A549 treated with AZD2906 at 1 μM for 4 hours (cell line): ENCODE results near the gene KCNH2. TPM values are rescaled to one million over a fixed set of nuclear protein-coding genes. Genes with fewer than 3 reads are reported as not detected.

Source experiments
- total RNA-seq: library from RNA; stranded (reverse); fragments of 200-300 nt; extraction: Qiagen RNA extraction; gene quantifications from 5 replicates; pipeline ENCODE4 v1.2.3, GENCODE V29; 2022

Gene KCNH2, protein sequence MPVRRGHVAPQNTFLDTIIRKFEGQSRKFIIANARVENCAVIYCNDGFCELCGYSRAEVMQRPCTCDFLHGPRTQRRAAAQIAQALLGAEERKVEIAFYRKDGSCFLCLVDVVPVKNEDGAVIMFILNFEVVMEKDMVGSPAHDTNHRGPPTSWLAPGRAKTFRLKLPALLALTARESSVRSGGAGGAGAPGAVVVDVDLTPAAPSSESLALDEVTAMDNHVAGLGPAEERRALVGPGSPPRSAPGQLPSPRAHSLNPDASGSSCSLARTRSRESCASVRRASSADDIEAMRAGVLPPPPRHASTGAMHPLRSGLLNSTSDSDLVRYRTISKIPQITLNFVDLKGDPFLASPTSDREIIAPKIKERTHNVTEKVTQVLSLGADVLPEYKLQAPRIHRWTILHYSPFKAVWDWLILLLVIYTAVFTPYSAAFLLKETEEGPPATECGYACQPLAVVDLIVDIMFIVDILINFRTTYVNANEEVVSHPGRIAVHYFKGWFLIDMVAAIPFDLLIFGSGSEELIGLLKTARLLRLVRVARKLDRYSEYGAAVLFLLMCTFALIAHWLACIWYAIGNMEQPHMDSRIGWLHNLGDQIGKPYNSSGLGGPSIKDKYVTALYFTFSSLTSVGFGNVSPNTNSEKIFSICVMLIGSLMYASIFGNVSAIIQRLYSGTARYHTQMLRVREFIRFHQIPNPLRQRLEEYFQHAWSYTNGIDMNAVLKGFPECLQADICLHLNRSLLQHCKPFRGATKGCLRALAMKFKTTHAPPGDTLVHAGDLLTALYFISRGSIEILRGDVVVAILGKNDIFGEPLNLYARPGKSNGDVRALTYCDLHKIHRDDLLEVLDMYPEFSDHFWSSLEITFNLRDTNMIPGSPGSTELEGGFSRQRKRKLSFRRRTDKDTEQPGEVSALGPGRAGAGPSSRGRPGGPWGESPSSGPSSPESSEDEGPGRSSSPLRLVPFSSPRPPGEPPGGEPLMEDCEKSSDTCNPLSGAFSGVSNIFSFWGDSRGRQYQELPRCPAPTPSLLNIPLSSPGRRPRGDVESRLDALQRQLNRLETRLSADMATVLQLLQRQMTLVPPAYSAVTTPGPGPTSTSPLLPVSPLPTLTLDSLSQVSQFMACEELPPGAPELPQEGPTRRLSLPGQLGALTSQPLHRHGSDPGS
- 4.0 to 5.9 TPM (median 5.4 TPM) in 5 replicates for total RNA-seq

DNA sequence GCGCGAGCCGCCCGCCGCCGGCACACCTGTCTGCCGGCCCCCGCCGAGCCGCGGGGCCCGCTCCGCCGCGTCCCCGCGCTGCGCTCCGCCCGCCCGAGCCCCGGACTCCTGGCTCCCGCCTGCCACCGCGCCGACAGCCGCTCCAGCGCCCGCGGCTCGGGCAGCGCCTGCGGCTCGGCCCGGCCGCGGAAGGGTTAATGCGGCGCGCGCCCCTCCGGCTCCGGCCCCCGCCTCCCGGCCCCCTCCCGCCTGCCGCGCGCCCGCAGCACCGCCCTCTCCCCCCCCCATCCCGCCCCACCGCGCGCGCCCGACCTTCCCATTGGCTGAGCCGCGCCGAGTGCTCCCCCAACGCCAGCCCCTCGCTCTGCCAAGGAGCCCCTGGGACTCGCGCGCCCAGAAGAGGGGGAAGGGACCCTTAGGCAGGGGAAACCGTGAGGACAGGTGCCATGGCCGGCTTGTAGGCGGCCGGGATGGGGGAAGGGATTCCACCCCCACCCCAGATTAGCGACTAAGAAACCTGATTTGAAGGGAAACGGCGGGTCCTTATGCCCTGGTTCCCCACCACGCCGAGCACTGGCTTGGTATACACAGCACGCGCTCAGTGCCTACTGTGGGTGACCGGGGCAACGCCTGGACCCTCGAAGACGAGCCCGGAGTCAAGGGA, at the start of gene KCNH2:
KCNH2 (minus strand) TSS at position 196 of the 664 bp plus-strand sequence. CDS start 408 bp downstream, outside the sequence.

DNA sequence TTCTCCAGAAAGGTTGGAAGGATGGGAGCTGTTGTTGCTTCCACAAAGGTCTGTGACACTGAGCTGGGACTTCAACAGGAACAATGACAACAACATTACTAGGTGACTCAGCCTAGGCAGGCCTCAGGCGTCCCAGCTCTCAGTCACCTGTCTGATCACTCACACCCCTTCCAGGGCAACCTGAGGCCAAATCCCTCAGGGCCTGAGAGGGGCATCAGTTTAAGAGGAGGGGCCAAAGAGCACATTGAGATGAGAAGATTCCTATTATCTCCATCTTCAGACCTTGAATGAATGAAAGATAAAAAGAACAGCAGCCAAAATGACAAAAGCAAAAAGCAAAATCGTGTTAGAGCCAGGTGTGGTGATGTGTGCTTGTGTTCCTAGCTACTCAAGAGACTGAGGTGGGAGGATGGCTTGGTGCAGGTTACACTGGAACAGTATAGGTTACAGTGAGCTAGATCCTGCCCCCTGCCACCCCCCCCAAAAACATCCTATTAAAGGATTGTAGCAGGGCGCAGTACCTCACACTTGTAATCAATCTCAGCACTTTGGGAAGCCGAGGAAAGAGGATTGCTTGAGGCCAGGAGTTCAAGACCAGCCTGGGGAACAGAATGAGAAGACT, 46.4 kb upstream of the KCNH2 start, which contains the start of gene ATG9B:
ATG9B (minus strand) TSS at position 60 of the 622 bp plus-strand sequence. CDS start 71 bp downstream, outside the sequence.

DNA sequence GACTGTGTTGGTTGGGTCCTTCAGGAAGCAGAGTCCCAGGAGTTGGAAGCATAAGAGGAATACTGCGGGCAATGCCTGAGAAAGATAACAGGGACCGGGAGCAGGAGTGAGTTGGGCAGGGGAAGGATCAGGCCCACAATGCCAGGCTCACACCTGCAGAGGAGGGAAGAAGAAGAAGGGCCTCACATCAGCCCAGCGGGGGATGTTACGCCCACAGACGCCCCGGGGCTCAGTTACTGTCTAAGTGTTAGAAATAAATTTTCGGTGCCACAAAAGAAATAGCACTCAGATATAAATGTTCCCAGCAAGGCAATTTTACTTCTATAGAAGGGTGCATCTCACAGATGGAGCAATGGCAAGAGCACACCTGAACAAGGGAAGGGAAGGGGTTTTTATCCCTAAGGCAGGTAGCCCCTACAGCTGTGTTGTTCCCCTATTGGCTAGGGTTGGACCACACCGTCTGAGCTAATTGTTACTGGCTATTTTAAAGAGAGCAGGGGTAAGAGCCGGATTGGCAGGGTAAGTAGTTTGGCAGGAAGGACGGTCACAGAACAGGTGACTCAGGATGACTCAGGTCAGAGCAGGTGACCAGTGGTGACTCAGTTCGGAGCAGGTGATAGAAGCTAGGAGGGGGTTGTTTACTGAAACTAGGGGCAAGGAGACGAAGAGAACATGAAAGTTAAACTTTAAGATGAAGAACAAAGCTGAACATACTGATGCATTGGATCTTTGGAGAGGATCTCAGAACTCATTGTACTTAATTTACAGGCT, 12.5 kb upstream of the KCNH2 start, which contains the start of gene NOS3:
NOS3 (plus strand) TSS at position 602 of the 771 bp plus-strand sequence. CDS start 2,787 bp downstream, outside the sequence.

Other genes starting within 250 kb of the KCNH2 start
- gene GIMAP5, start 240.9 kb downstream of the KCNH2 start, total RNA-seq: 0.05 to 0.11 TPM (median 0.08 TPM) in 3 of 5 replicates, not detected in the others
- gene TMEM176B, start 178.0 kb downstream of the KCNH2 start, total RNA-seq: 0.06 to 0.17 TPM (median 0.14 TPM) in 3 of 5 replicates, not detected in the others
- 0.16 TPM in 1 of 5 replicates, not detected in the others for gene TMEM176A, start 177.6 kb downstream of the KCNH2 start, total RNA-seq
- gene AOC1, start 125.8 kb downstream of the KCNH2 start, total RNA-seq: 0.02 to 0.07 TPM (median 0.05 TPM) in 4 of 5 replicates, not detected in the other
- gene NOS3, start 12.7 kb upstream of the KCNH2 start, total RNA-seq: 0.30 to 0.69 TPM (median 0.58 TPM) in 5 replicates
- gene ATG9B, start 46.2 kb upstream of the KCNH2 start, total RNA-seq: 0.28 to 0.88 TPM (median 0.71 TPM) in 5 replicates
- 36.9 to 51.7 TPM (median 49.2 TPM) in 5 replicates for gene ABCB8, start 50.1 kb upstream of the KCNH2 start, total RNA-seq
- gene ASIC3, start 70.2 kb upstream of the KCNH2 start, total RNA-seq: 5.1 to 9.9 TPM (median 8.9 TPM) in 5 replicates
- gene CDK5, start 79.6 kb upstream of the KCNH2 start, total RNA-seq: 29.4 to 32.4 TPM (median 30.5 TPM) in 5 replicates
- gene SLC4A2, start 81.3 kb upstream of the KCNH2 start, total RNA-seq: 168 to 269 TPM (median 251 TPM) in 5 replicates
- 54.6 to 80.1 TPM (median 75.3 TPM) in 5 replicates for gene FASTK, start 102.5 kb upstream of the KCNH2 start, total RNA-seq
- 36.0 to 59.2 TPM (median 58.8 TPM) in 5 replicates for gene TMUB1, start 105.2 kb upstream of the KCNH2 start, total RNA-seq
- 46.2 to 59.5 TPM (median 59.1 TPM) in 5 replicates for gene AGAP3, start 108.2 kb upstream of the KCNH2 start, total RNA-seq
- 0.09 TPM in 1 of 5 replicates, not detected in the others for gene GBX1, start 189.4 kb upstream of the KCNH2 start, total RNA-seq
- gene ASB10, start 208.9 kb upstream of the KCNH2 start, total RNA-seq: not detected in 5 replicates
- gene H2BK1, start 232.2 kb upstream of the KCNH2 start, total RNA-seq: not detected in 5 replicates
- 59.8 to 64.2 TPM (median 62.4 TPM) in 5 replicates for gene ABCF2, start 248.9 kb upstream of the KCNH2 start, total RNA-seq